ENCODE results near the gene SLC4A5.
A peak's percentile ranks its signal among the peaks of the same experiment; 100 is the strongest.
"Not testable (repeated sequence)": the region's sequence is repeated elsewhere in the genome, so short reads cannot be mapped to it uniquely, and the experiment has no call there.

SLC4A5 gene

DNA sequence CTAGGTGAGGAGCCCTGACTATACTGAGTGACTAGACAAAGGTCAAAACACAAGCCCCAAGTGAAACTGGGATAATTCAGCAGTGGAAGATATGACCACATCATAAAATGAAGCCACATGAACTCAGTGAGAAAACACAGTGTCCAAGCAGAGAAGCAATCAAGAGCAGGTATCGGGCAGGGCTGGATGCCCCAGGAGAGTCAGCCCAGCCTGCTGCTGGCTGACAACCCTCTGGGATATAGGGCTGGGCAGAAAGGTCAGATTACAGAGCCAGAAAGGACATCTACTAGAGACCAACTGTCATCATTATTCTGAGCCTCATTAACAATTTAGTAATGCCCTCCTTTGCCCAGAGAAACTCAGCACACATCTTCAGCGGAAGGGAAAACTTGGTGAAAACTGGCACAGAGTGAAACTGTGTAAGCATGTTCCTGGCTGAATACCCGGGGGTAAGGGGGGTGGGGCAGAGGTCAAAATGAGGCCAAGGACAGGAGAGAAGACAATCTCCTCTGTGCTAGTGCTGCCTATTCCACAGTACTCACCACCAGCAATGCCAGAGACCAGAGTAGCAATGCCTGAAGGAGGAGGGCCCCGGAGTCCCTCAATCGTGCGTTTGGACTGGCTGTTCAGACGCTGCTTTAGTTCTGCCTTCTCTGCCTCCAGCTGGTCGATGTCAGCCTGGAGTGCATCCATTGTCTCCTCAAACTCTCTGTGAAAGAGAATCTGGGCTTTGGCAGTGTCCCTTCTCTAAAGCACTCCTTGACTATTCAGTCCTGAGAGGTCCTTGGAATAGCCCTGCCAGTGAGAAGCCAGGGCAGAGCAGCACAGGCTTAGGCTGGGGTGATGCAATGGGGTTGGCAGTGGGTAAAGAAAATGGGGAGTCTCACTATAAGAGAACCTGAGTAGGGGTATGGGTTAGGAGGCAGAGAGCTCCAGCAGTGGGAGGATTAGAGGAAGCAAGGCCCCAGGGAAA, 21.6 kb upstream of the SLC4A5 start:
- DNase-seq = no peak

DNA sequence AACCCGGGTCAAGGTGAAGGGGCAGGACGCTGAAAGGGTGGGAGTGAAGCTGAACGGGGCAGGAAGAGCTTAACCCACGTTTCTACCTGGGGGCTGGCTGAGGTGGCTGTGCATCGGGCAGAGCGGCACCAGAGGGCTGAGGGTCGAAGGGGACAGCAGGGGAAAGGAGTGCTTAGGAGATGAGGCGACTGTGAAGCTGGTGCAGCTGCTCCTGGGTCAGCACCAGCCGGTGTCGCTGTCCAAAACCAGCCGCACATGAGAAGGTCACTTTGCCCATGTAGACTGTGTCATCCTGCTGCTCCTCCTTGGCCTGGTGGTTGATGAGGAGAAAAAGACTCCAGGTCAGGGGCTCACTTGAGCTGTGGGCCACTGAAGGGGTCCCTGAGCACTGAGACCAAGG, 18.1 kb upstream of the SLC4A5 start:
- DNase-seq = no peak

DNA sequence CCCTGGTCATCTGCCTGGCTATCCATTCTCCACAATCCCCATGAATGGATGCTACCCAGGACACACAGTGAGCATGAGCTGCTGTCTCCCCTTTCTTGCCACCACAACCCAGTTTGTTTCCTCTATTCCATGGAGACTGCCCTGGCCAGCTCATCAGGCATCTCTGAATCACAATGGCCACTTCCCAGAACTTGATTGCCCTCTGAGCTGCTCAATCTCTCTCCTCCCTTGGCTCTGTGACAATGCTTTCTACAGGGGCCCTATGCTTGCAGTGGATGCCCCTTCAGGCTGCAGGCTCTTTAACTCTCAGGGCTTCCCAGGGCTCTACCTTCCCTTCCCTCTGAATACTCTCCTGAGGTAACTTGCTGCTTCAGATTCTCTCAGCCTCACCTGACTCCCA, 14.4 kb upstream of the SLC4A5 start:
- no peak for DNase-seq

DNA sequence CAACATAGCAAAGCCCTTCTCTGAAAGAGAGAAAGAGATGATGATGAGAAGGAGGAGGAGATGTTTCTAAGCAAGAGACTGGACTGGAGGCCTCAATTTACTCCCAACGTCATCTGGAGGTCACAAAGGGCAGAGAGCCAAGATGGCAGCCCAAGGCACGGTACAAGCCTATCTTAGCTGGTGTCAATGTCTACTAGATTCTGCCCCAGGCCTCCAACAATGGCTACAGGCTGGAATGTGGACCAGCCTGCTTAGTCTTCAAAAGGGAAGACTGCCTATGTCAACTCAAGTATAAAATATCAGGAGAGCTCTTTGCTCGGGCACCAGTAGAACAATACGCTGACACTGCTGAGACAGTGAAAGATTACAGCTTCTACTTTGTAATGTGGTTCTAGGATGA, 6.7 kb upstream of the SLC4A5 start:
- DNase-seq = no peak

DNA sequence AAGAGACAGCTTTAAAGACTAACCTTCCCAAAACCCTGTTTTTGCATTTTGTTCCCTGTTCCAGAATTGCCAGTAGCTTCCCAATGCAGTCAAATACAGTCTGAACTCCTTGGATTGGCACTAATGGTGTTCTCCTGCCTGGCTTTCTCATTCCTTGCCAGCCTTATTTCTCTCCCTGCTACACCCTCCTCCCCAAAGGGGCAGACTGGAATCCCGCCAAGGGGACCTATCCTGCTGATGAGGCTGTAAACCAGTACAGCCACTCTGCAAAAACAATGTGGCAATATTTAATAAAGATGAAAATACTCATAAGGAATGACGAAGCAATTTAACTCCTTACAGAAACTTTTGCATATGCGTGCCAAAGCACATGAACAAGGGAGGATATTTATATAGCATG, 4.5 kb upstream of the SLC4A5 start:
- DNase-seq = no peak

DNA sequence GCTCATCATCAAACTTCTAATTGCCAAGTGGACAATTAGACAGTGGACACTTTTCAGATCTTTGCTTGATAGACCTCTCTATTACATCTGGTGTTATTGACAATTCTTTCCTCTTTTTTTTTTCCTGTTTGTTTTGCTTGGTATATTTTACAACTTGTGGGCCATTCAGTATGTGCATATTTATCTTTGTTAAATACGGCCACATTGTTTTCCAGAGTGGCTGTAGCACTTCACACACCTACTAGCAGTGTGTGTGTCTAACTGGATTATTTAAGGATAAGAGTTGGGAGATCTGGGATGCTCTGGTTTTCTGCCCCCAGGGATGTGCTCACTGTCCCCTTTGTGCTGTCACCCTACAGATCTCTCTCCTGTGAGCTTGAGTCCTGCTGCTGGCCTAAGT, 4.1 kb upstream of the SLC4A5 start:
- no peak for DNase-seq

DNA sequence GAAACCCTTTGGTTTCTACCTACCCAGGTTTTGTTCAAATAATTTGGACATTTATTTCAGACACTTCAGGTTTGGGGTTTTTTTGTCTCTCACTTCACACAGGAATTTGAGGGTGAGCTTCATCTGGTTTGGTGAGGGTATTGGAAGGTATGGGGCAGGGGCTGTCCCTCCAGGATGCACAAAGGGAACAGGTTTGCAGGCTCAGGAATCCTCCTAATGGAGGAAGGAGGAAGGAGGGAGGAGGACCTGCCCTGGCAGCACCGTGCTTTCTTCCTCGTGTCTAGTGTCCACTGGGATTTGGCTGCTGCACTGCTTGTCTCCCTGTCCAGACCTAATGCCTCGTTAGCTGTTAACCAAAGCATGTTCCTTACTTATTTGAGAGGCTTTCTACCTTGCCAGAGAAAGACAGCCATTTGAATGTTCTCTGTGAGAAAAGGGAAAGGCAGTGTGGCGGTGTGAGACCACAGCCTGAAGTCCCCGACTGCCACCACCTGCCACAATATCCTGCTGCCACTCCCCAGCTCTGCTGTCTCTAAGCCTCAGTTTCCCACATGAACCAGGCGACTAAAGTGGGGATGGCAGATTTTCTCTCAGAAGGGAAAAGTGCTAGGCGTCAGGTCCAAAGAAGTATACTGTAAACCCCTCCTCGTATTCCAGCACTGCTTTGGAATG, 2.2 kb upstream of the SLC4A5 start:
- DNase-seq = no peak

DNA sequence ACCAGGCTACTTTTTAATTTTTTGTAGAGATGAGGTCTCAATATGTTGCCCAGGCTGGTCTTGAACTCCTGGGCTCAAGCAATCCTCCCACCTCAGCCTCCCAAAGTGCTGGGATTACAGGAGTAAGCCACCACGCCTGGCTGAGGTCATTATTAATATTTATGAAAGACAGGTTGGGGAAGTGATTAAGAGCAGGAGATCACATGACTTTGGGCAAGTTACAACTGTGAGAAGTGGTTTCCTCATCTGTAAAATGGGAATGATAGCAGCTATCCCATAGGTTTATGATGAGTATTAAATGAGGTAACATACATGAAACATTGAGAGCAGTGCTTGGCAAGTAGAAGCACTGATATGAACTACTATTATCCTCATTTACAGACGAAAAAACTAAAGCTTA, 7.0 kb downstream of the SLC4A5 start:
- DNase-seq = not testable (repeated sequence)

DNA sequence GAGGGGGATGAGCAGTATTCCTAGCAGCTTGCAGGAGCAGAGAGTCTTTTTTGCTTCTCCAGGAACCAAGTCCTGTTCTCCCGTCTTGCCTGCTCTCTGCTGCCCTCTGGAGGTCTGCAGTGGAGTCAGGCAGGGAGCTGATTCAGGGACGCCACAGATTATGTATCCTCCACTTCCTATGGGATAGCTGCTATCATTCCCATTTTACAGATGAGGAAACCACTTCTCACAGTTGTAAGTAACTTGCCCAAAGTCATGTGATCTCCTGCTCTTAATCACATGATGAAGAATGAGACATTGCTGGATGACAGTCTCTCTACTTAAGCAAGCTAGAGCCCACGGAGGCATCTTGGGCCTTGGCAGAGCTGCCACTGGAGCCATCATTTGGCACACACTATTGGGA, 8.3 kb downstream of the SLC4A5 start:
- DNase-seq = peak; percentile 55

DNA sequence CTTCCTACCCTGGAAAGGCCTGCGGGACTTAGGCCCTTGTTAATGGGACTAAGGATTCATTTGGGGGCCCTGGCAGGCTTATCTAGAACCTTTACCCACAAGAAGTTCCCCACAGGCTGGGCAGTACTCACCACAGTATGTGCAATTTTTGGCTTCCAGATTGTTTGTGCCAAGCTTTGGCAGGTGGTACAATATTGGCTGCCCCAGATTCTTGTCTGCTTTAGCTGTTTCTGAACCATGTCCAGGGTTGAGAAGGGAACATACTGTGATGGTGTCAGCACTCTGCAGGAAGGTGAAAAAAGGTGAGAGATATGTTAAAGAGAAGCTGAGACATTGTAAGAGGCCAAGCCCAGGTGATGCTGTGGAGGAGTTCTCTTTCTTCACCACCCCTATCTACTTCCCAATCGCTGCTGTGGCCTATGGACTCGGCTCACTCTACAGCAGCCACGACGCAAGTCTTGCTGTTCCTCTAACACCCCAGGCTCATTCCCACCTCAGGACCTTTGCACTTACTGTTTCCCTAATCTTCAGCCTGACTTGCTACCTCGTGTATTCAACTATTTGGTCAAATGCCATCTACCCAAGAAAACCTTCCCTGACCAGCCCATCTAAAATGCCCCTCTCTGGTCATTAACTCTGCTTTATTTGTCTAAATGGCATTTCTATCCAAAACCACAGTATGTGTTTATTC, 9.2 kb downstream of the SLC4A5 start:
- DNase-seq = no peak

DNA sequence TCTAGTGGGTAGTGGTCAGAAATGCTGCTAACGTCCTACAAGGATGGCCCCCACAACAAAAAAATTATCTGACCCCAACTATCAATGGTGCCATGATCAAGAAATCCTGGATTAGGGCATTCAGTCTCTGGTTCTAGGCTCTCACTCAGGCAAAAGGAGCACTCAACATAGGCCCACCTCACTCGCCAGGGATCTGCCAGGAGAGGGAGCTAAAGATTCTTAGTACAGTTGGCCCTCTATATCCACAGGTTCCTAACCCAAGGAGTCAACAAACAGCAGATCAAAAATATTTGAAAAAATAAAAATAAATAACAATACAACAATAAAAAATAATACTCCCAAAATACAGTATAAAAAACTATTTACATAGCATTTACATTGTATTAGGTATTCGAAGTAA, 10.0 kb downstream of the SLC4A5 start:
- DNase-seq = peak; percentile 46

DNA sequence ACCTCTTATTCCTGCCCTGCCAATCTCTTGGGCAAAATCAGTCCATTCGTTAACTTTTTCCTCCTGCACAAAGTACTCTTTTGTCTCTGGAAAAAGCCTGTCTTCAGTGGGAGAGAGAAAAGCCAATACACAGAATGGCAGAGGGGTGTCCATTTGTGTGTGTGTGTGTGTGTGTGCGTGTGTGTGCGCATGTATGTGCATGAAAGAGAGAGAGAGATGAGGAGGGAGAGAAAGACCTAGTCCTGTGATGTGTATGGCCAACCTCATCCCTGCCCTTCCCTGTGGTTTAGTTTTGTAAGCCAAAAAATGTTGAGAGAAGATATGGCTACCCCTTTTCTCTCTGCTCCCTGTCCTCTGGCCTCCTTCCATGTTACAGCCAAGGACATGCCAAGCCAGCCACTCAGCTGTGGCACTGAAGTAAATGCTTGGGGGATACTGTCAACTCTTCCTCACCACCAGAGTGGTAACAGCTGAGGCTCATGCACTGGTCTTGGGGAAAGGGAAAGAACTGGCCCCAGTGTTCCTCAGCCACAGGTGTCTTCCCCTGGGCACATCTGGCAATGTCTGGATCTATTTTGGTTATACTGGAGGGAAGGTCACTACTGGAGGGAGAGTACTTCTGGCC, 10.6 kb downstream of the SLC4A5 start:
- DNase-seq = no peak

DNA sequence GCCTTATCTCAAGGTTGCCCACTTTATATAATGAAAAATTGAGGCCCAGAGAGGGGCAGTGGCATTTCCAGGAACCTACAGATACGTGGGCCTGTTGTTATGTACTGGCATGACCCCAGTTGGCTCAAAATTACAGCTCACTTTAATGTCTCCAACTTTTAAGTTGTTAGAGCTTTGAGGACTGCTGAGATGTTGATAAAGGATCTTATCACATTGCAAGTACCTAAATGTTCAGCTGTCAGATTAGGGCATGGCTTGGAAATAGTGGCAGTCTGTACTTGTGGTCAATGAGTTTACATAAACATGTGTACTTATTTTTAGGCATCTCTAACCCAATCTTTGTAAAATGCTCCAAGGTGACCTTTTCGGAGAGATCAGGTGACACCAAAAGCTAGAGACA, 14.6 kb downstream of the SLC4A5 start:
- DNase-seq = no peak

DNA sequence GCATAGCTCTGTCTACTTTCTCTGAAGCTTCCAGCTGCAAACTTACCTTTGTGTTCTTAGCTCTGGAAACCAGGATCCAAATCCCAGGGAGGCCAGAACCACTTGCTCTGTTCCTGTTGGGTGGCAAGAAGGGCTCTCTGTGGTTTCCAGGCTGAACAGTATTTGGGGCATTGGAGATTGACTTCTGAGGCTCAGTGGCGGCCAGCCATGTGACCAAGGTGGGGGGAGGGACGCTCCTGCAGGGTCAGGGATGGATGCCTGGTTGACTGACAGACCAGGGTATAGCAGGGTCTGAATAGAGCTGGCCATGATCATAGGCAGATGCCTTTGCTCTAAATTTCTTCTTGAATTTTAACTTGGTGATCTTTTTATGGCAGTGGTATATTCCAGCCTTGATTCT, 15.1 kb downstream of the SLC4A5 start:
- DNase-seq = no peak

DNA sequence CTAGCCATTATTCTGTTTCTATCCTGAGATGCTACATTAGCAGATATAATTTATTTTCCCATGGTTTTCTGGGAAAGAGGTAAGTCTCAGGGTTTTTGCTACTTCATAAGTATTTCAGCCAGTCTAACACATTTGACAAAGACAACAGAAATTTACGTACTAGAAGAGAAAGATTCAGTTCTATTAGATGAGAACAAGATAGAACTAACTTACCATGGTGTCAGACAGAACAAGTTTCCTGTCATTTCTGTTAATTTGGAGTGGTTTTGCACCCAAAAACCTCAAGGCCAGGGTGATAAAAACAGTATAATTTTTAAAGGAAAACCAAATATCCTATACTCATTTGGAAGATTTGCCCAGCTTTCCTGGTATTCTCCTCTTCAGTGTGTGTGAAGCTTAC, 15.6 kb downstream of the SLC4A5 start:
- DNase-seq = no peak

DNA sequence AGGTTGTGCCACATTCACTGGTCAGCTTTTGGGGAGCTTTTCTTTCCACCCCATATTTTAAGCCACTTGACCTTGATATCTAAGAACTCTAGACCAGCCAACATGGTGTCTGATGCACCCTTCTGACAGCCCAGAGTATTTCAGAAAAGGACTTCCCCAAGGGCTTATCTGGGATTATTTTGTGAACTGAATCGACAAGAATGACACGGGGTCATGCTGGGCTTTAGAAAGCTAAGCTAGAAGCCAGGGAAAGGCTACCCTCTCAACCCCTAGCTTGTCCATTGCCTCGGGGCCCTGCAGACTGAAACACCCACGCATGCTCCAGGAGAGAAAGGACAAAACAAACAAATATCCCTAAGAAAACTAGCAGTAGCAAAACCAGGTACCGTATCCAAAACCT, 16.0 kb downstream of the SLC4A5 start:
- no peak for DNase-seq

DNA sequence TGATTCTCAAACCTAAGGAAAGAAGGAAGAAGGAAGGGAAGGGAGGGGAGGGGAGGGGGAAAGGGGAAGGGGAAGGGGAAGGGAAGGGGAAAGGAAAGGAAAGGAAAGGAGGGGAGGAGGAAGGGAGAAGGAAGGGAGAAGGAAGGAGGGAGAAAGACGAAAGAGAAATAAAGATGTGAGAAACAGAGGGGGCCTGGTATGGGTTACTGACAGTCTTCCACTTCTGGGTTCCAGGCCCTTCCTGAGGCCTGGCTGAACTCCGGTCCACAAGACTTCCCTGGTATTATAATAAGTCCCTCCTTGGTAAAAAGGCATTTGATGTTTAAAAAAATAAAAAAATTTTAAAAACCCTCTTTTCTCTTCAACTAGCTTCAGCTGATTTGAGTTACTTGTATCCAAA, 17.4 kb downstream of the SLC4A5 start:
- DNase-seq = no peak

DNA sequence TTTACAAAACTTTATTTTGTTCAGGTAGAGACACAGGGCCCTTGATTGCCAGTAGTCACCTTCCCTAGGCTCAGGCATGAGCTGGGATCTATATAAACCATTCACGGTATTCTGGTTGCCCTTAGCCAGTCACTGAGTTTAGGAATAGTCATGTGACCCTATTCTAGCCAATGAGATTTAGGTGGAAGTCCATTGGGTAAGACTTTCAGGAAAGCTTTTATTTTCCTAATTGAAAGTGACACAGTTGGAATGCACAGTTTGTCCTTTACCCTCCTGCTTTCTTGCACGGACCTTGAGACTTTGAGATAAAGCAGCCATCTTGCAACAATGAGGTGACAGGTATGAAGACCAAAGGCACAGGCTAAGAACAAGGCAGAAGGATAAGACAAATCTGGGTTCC, 21.5 kb downstream of the SLC4A5 start:
- DNase-seq = no peak

DNA sequence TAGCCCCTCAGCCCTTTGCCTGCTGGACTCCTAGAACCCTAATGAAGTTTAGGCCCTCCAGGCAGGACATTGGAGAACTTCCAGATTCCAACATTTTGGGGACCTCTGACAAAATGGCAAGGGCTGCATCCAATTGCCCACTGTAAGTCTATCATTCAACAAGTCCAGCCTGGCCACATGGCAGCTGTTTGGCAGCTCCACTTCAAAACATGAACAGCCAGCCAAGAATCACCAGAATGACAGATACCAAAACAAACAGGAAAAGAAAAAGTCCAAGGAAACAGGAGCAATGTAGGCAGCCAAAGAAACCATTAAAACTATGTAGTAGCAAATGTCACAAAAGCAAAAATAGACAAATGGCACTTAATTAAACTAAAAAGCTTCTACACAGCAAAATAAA, 25.5 kb downstream of the SLC4A5 start:
- DNase-seq = no peak

DNA sequence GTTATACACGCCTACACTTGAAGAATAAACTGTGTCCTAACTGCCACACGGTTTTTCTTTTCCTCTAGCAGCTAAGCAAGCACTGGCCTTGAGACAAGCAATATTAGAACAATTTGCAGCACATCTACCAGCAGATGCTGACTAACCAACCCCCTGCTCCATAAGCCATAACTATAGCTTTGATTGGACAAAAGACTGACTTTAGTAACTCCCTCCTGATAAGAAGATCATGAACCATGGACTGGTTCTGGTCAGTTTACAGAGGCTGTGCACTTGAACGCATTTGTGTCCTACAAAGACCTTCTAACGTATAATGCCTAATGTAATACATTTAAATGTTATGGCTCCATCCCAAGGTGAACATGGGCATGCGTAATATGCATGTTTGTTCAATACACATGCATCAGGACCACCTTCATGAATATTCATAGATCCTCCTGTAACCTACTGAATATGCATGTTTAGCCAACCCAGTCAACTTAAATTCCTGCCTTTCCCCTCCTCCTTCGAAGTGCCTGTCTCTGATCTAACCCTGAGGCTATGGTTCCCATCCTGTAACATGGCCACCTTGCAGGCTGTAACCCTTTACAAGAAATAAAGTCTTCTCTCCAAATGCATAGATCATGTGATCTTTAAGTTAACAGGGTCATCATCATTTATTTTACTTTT, 26.5 kb downstream of the SLC4A5 start:
- no peak for DNase-seq

DNA sequence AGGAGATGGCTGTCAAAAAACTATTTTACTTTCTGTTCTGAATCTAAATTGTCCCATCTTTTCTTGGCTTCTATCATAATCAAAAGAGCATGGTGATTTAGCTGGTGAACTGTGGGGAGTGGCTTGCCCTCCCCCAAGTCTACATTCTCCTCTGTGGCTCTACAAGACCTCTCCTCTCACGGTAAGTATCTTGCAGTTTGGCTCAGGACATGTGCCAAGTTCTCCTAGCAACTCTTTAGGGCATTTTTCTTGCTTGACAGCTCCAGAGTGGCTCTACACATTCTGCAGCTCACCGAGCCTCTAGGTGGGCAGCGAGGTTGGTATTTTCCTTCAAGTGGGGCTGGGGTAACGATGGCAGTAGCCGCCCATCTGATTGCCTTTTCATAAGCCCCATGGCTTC, 29.1 kb downstream of the SLC4A5 start:
- no peak for DNase-seq

DNA sequence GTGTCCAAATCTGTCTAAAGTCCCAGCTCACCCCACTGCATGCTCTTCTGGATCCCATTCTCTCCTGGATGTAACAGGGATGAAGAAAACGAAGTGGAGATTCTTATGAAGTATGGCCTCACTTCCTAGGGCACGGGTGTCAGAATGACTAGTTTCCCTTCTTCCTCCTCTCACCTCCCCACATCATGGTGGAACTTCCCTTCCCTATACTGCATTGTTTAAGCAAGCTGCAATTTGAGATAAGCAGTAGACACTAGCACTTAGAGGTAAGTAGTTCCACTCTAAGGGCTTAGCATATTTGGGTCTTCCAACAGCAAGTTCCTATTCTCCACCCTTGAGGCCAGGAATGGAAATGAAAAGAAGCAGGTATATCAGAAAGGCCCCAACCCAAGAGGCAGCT, 29.7 kb downstream of the SLC4A5 start:
- no peak for DNase-seq

DNA sequence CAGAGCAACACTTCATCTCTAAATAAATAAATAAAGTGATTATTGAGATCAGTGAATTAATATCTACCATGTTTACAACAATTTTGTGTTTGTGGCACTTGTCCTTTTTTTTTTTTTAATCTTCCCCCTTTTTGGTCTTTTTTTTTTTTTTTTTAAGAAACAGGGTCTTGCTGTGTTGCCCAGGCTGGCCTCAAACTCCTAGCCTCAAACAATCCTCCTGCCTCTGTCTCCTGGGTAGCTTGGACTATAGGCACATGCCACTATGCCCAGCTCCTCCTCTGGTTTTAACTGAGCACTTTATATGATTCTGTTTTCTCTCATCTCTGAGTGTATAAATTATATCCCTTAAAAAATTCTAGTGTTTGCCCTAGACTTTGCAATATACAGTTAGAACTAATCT, 30.3 kb downstream of the SLC4A5 start:
- DNase-seq = no peak
